NCI-H748 treated with DMSO at 0.1 percent for 48 hours (cell line): ENCODE results near the gene SERPINB4.
"Not testable (repeated sequence)": the region's sequence is repeated elsewhere in the genome, so short reads cannot be mapped to it uniquely, and the experiment has no call there.

Source experiments
- DNase-seq: peaks from one replicate; lab custom pipeline; 2025; lab: John Stamatoyannopoulos, UW

The SERPINB4 gene

GRCh38 chr18:63644142-63644541 lies at the start of gene SERPINB4:
Gene SERPINB4 (minus strand): TSS chr18:63644256. CDS start chr18:63643577, 679 bp downstream.
- not testable (repeated sequence) for DNase-seq

- no peak for DNase-seq
These were observed 45.0 kb upstream of the SERPINB4 start for GRCh38 chr18:63689064-63689463.

- no peak for DNase-seq
These were observed 42.8 kb upstream of the SERPINB4 start for GRCh38 chr18:63686871-63687270.

GRCh38 chr18:63684718-63685117 lies 40.7 kb upstream of the SERPINB4 start:
- no peak for DNase-seq

- no peak for DNase-seq
These were observed 39.8 kb upstream of the SERPINB4 start for GRCh38 chr18:63683890-63684289.

- DNase-seq, result no peak
These were observed 39.1 kb upstream of the SERPINB4 start for GRCh38 chr18:63683152-63683551.

GRCh38 chr18:63681449-63682340 lies 37.6 kb upstream of the SERPINB4 start:
- DNase-seq, result peak; percentile 83

- no peak for DNase-seq
These were observed 36.0 kb upstream of the SERPINB4 start for GRCh38 chr18:63679820-63680606.

GRCh38 chr18:63677500-63678225 lies 33.6 kb upstream of the SERPINB4 start:
- DNase-seq, result no peak

GRCh38 chr18:63676526-63677323 lies 32.7 kb upstream of the SERPINB4 start:
- peak; percentile 14 for DNase-seq

- DNase-seq, result no peak
These were observed 20.5 kb upstream of the SERPINB4 start for GRCh38 chr18:63664571-63664970.

- not testable (repeated sequence) for DNase-seq
These were observed 17.7 kb upstream of the SERPINB4 start, which contains the start of gene SERPINB3 for GRCh38 chr18:63661750-63662149. Gene SERPINB3 (minus strand): TSS chr18:63661893. CDS start chr18:63661216, 677 bp downstream.

GRCh38 chr18:63658920-63659319 lies 14.9 kb upstream of the SERPINB4 start:
- not testable (repeated sequence) for DNase-seq

GRCh38 chr18:63650271-63650670 lies 6.2 kb upstream of the SERPINB4 start:
- not testable (repeated sequence) for DNase-seq

GRCh38 chr18:63648241-63648640 lies 4.2 kb upstream of the SERPINB4 start:
- DNase-seq, result no peak

- no peak for DNase-seq
These were observed 2.9 kb upstream of the SERPINB4 start for GRCh38 chr18:63646936-63647335.

- DNase-seq, result not testable (repeated sequence)
These were observed 638 bp upstream of the SERPINB4 start for GRCh38 chr18:63644694-63645093.

GRCh38 chr18:63642668-63643356 lies 1.2 kb downstream of the SERPINB4 start:
- DNase-seq, result not testable (repeated sequence)

GRCh38 chr18:63641157-63641680 lies 2.8 kb downstream of the SERPINB4 start:
- not testable (repeated sequence) for DNase-seq

- no peak for DNase-seq
These were observed 6.4 kb downstream of the SERPINB4 start for GRCh38 chr18:63637703-63638102.
